ENCODE measurements around the gene MSL3B.

MSL3B gene

DNA sequence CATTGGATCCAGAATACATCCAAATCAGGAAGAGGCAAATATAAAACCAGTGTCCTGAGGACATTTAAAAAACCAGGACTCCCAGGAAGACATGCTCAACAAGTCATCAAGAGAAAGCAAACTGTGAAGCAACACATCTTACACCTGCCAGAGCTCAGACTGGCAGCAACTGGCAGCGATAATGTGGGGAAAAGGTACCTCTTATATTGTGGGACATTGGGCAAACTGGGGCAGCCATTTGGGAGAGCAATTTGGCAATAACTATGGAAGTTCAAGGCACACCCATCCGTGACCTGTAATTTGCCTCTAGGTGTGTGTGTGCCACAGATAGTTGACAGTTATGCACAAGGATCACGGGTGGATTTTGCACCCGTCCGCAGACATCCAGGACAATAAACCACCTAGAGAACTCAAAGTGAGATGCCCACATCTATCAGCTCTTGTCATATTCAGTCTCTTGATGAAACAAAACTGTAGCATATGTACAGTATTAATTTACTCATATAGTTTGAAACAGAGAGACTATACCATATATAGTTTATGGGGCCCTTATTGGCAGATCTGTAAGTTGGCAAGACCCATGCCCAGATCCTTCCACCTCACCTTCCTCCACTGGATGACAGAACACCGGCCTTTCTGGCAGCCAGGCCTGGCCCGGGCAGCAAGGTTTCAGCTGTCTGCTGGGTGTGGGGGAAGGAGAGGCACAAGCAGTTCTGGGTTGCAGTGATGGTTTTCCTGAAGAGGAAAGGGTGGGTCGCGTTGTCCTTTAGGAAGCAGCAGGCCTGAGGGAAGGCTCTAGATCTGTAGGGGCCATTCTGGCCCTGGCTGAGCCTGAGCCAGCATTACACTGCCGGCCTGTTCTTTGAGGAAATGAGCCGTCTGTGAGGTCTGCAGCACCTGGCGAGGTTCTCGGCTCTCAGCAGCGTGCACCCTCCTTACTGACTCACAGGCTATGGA lies 32.7 kb downstream of the MSL3B start:
- DNase-seq, result no peak
- no peak overlapping the region for H3K4me3 ChIP-seq (ENCODE audit: low read depth, low read length)
- H3K9me3 ChIP-seq (ENCODE audit: severe bottlenecking), result no peaks in the 10 kb centered on the region
- H3K27ac ChIP-seq, result no peak overlapping the region
- peaks cover 63% of the 10 kb centered on the region for H3K36me3 ChIP-seq
- no peaks in the 10 kb centered on the region for H3K27me3 ChIP-seq (ENCODE audit: insufficient read depth, low read depth, severe bottlenecking)
- TF ChIP-seq, protein P1, sequence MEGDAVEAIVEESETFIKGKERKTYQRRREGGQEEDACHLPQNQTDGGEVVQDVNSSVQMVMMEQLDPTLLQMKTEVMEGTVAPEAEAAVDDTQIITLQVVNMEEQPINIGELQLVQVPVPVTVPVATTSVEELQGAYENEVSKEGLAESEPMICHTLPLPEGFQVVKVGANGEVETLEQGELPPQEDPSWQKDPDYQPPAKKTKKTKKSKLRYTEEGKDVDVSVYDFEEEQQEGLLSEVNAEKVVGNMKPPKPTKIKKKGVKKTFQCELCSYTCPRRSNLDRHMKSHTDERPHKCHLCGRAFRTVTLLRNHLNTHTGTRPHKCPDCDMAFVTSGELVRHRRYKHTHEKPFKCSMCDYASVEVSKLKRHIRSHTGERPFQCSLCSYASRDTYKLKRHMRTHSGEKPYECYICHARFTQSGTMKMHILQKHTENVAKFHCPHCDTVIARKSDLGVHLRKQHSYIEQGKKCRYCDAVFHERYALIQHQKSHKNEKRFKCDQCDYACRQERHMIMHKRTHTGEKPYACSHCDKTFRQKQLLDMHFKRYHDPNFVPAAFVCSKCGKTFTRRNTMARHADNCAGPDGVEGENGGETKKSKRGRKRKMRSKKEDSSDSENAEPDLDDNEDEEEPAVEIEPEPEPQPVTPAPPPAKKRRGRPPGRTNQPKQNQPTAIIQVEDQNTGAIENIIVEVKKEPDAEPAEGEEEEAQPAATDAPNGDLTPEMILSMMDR (IDR thresholded peaks at IDR 0.05; ENCODE audit: low read depth, low read length), result no peak

DNA sequence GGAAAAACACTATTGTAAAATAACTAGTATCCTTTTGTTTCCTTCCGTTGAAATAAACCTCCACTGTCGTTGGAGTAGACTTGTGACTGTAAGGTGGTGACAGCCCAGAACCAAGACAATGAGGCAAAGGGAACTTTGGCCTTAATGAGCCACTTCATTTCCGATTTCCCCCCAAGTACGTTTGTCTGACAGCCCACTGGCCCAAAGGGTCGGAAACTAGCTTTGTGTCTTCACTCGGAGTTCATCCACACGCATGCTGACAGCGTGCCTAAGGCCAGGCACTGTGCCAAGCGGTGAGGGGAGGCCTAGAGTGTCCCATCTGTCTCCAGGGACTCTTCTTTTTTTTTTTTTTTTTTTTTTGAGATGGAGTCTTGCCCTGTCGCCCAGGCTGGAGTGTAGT lies 34.8 kb downstream of the MSL3B start:
- Histone ChIP-seq H3K27ac (no peak overlapping the region), H3K36me3 (peaks cover 42% of the 10 kb centered on the region), H3K4me3 (ENCODE audit: low read depth, low read length) (no peak overlapping the region), H3K27me3 (ENCODE audit: insufficient read depth, low read depth, severe bottlenecking) (no peaks in the 10 kb centered on the region), H3K9me3 (ENCODE audit: severe bottlenecking) (no peaks in the 10 kb centered on the region)
- DNase-seq, result no peak
- TF ChIP-seq, protein P1 (IDR thresholded peaks at IDR 0.05; ENCODE audit: low read depth, low read length), result no peak

DNA sequence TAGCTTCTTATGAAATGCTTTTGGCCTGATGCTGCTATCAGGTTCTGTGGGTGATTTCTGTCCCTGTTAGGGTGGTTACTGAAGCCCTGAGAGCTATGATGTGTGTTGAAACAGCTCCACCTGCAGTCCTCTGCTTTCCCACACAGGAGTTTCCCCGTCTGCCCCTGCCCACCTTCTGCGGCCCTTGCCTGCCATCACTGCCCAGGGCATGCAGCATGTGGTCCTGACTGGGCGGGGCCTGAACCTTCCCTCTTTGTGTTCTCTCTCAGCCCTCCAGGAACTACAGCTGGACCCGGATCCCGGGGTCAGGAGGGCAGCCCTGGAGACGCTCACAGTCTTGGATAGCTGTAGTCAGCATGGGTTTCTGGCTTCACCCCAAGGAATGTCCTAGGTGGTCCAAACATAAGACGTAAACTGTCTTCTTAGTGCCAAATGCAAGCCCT lies 35.3 kb downstream of the MSL3B start:
- H3K27ac ChIP-seq, result no peak overlapping the region
- H3K4me3 ChIP-seq (ENCODE audit: low read depth, low read length), result no peak overlapping the region
- no peaks in the 10 kb centered on the region for H3K9me3 ChIP-seq (ENCODE audit: severe bottlenecking)
- no peaks in the 10 kb centered on the region for H3K27me3 ChIP-seq (ENCODE audit: insufficient read depth, low read depth, severe bottlenecking)
- TF ChIP-seq, protein P1 (IDR thresholded peaks at IDR 0.05; ENCODE audit: low read depth, low read length), result peak; percentile 84
- peak; percentile 72 for DNase-seq
- peaks cover 38% of the 10 kb centered on the region for H3K36me3 ChIP-seq

DNA sequence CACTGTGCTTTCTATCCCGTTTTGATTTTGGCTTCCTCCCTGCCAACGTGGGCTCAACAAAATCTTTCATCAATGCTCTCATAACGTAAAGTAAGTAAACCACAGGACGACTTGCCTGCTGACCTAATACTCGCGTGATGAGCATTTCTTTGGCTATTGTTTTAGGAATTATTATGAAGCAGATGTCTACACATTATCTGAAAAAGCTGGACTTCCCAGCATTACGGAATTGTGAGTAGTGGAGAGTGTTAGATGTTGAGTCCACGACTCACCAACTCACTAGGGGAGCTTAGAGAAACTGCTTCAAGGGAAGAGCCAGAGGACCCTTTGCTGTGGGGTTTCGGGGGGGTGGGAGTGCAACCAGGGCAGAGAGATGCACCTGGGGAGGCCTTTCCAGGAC lies 35.8 kb downstream of the MSL3B start:
- Histone ChIP-seq H3K4me3 (ENCODE audit: low read depth, low read length) (no peak overlapping the region), H3K9me3 (ENCODE audit: severe bottlenecking) (no peaks in the 10 kb centered on the region), H3K36me3 (peaks cover 33% of the 10 kb centered on the region), H3K27me3 (ENCODE audit: insufficient read depth, low read depth, severe bottlenecking) (no peaks in the 10 kb centered on the region), H3K27ac (no peak overlapping the region)
- no peak for DNase-seq
- TF ChIP-seq, protein P1 (IDR thresholded peaks at IDR 0.05; ENCODE audit: low read depth, low read length), result no peak

DNA sequence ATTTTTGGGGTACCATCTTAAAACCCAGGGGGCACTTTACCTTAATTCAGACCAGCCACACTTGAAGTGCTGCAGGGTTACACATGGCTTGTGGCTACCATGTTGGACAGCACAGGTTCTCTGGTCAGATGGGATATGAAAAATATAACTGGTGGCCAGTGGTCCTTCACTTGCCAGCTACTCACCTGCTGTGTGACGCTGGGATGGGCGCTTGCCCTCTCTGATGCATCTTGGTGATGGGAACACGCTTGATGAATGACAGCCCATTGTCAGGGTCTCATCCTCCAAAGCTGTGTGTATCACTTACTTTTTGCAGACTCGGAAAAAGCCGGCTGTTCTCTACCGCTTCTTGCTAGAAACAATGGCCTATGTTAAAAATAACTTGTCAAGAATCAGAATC lies 36.3 kb downstream of the MSL3B start:
- Histone ChIP-seq H3K36me3 (peaks cover 28% of the 10 kb centered on the region), H3K9me3 (ENCODE audit: severe bottlenecking) (no peaks in the 10 kb centered on the region), H3K4me3 (ENCODE audit: low read depth, low read length) (no peak overlapping the region), H3K27me3 (ENCODE audit: insufficient read depth, low read depth, severe bottlenecking) (no peaks in the 10 kb centered on the region), H3K27ac (no peak overlapping the region)
- peak; percentile 2 for DNase-seq
- TF ChIP-seq, protein P1 (IDR thresholded peaks at IDR 0.05; ENCODE audit: low read depth, low read length), result no peak
